Ovary (tissue), 3 donors: Measurements from ENCODE around the gene ERN1.

ENCODE experiments used
- POLR2A ChIP-seq: fragments of 450-650 bp; IDR thresholded peaks from one replicate; pipeline ENCODE4 v1.6.1; 2017; ENCODE audit warnings: antibody characterized with exemption, mild to moderate bottlenecking, moderate library complexity
- TF ChIP-seq, protein P1 (sequence below), 3 donors: fragments of 450-650 bp in 2 of 3; fragments of 200-600 bp in 1 of 3; IDR thresholded peaks; one replicate each; pipeline versions ENCODE4 v1.5.1 to v1.8.0; 2016 to 2022; ENCODE audit warnings: antibody characterized with exemption in 3 of 3, mild to moderate bottlenecking in 1 of 3
- donor health status: DM: no; HTN: no; CAD: no.

DNA sequence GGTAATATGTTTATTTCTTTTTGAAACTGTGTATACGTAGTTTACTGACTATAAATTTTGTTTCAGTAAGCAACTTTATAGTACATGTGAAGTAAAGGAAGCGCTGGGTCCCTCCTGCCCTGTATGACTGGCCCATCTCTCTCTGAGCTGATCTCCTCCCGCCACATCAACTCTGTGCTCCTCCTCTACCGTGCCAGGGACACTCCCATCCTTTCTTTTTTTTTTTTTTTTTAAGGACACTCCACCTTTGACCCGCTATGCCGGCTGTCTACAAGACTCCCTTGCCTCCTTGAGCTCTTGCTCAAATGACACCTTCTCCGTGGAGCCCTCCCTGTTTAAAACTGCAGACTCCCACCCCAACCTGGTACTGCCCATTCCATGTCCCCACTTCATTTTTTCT is 35.5 kb downstream of the ERN1 start:
- no peak for TF ChIP-seq POLR2A
- TF ChIP-seq, protein P1, sequence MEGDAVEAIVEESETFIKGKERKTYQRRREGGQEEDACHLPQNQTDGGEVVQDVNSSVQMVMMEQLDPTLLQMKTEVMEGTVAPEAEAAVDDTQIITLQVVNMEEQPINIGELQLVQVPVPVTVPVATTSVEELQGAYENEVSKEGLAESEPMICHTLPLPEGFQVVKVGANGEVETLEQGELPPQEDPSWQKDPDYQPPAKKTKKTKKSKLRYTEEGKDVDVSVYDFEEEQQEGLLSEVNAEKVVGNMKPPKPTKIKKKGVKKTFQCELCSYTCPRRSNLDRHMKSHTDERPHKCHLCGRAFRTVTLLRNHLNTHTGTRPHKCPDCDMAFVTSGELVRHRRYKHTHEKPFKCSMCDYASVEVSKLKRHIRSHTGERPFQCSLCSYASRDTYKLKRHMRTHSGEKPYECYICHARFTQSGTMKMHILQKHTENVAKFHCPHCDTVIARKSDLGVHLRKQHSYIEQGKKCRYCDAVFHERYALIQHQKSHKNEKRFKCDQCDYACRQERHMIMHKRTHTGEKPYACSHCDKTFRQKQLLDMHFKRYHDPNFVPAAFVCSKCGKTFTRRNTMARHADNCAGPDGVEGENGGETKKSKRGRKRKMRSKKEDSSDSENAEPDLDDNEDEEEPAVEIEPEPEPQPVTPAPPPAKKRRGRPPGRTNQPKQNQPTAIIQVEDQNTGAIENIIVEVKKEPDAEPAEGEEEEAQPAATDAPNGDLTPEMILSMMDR (IDR thresholded peaks at IDR 0.05) = no peak
